Measurements from ENCODE around the gene NAV3.

DNA sequence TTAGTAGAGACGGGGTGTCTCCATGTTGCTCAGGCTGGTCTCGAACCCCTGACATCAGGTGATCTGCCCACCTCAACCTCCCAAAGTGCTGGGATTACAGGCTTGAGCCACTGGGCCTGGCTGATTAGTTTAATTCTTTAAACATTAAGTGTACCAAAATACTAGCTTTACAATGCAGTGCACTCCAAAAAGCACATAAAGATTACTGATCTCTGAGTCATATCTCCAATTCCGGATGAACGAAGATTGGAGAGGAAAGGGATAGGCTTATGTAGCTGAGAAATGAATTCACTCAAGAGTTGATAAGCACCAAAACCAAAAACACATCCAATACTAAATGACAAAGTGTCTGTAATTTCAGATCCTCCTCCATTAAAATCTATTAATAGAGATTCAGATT is 15.1 kb downstream of the NAV3 start:
- TF ChIP-seq, protein P1, sequence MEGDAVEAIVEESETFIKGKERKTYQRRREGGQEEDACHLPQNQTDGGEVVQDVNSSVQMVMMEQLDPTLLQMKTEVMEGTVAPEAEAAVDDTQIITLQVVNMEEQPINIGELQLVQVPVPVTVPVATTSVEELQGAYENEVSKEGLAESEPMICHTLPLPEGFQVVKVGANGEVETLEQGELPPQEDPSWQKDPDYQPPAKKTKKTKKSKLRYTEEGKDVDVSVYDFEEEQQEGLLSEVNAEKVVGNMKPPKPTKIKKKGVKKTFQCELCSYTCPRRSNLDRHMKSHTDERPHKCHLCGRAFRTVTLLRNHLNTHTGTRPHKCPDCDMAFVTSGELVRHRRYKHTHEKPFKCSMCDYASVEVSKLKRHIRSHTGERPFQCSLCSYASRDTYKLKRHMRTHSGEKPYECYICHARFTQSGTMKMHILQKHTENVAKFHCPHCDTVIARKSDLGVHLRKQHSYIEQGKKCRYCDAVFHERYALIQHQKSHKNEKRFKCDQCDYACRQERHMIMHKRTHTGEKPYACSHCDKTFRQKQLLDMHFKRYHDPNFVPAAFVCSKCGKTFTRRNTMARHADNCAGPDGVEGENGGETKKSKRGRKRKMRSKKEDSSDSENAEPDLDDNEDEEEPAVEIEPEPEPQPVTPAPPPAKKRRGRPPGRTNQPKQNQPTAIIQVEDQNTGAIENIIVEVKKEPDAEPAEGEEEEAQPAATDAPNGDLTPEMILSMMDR (IDR thresholded peaks at IDR 0.05): no peak
- TF ChIP-seq EZH2 (IDR thresholded peaks at IDR 0.05; ENCODE audit: borderline replicate concordance, insufficient read depth, low read depth, low read length, poor library complexity, severe bottlenecking): no peak
